PC-3 (cell line): ENCODE data around the gene UBXN11. TPM values are rescaled to one million over a fixed set of nuclear protein-coding genes. Genes with fewer than 3 reads are reported as not detected.

Experiments
- ATAC-seq: fragments of 200-7000 bp; cut with Tn5 transposase; 2 replicates; pipeline ENCODE4 v1.9.1; 2020; ENCODE audit warnings: mild to moderate bottlenecking, moderate library complexity
- BruUV-seq: library from RNA; stranded (reverse); fragments of 400-500 nt; replicated peaks from 2 replicates; lab custom pipeline; 2021; lab: Mats Ljungman, UMichigan
- CTCF ChIA-PET: fragments of 300-600 bp; sonication (Branson Sonifier 250); formaldehyde crosslinking; loops from one replicate; lab custom pipeline; 2022; ENCODE audit warnings: antibody characterized with exemption; lab: Charles Lee
- POLR2A ChIA-PET: fragments of 300-600 bp; sonication (Branson Sonifier 250); formaldehyde crosslinking; loops from one replicate; lab custom pipeline; 2022; ENCODE audit warnings: antibody characterized with exemption; ENCODE audit not compliant: unreplicated experiment; lab: Charles Lee
- DNase-seq: peaks from one replicate; pipeline ENCODE4 v3.0.0-alpha.2; 2015
- H2AFZ ChIP-seq: fragments of 300-600 bp; sonication (generic); 2 replicates; pipeline ENCODE4 v1.6.0; 2016; ENCODE audit warnings: antibody characterized with exemption, low read length
- H3F3A ChIP-seq: fragments of 300-600 bp; sonication (generic); one replicate; pipeline ENCODE4 v1.6.0; 2017; ENCODE audit warnings: antibody characterized with exemption, low read length, control low read depth, mild to moderate bottlenecking; ENCODE audit not compliant: unreplicated experiment
- H3K27ac ChIP-seq: fragments of 300-600 bp; sonication (generic); 2 replicates; pipeline ENCODE4 v1.5.1; 2016; ENCODE audit warnings: mild to moderate bottlenecking, low read length
- H3K27me3 ChIP-seq: fragments of 300-600 bp; sonication (generic); 2 replicates; pipeline ENCODE4 v1.6.1; 2016; ENCODE audit warnings: low read length, mixed read lengths
- H3K36me3 ChIP-seq: fragments of 300-600 bp; sonication (generic); 2 replicates; pipeline ENCODE4 v1.6.1; 2016; ENCODE audit warnings: low read depth, mixed run types, low read length, mixed read lengths
- H3K4me1 ChIP-seq: fragments of 300-600 bp; sonication (generic); 2 replicates; pipeline ENCODE4 v1.5.1; 2016; ENCODE audit warnings: low read length; ENCODE audit not compliant: insufficient read depth
- H3K4me2 ChIP-seq: fragments of 300-600 bp; sonication (generic); 2 replicates; pipeline ENCODE4 v1.6.0; 2016; ENCODE audit warnings: low read length
- H3K4me3 ChIP-seq: fragments of 300-600 bp; sonication (generic); 2 replicates; pipeline ENCODE4 v1.5.1; 2016; ENCODE audit warnings: mild to moderate bottlenecking, low read length, mixed read lengths
- H3K79me2 ChIP-seq: fragments of 300-600 bp; sonication (generic); 2 replicates; pipeline ENCODE4 v1.6.1; 2017; ENCODE audit warnings: low read length, mixed read lengths
- H3K9ac ChIP-seq: fragments of 300-600 bp; sonication (generic); 2 replicates; pipeline ENCODE4 v1.6.0; 2016; ENCODE audit warnings: mild to moderate bottlenecking, low read length
- H3K9me2 ChIP-seq: fragments of 300-600 bp; sonication (generic); replicated peaks from 2 replicates; pipeline ENCODE4 v1.6.1; 2016; ENCODE audit warnings: mixed run types, low read length, mixed read lengths
- H3K9me3 ChIP-seq: fragments of 300-600 bp; sonication (generic); 2 replicates; pipeline ENCODE4 v1.6.1; 2016; ENCODE audit warnings: low read length, mixed read lengths
- H4K20me1 ChIP-seq: fragments of 300-600 bp; sonication (generic); 2 replicates; pipeline ENCODE4 v1.6.1; 2016; ENCODE audit warnings: low read length, mixed read lengths
- EZH2 ChIP-seq: fragments of 300-600 bp; sonication (generic); IDR thresholded peaks from one replicate; pipeline ENCODE4 v1.6.1; 2017; ENCODE audit warnings: antibody characterized with exemption, mild to moderate bottlenecking, low read length; ENCODE audit not compliant: unreplicated experiment
- EZH2phosphoT487 ChIP-seq: fragments of 300-600 bp; sonication (generic); IDR thresholded peaks from 2 replicates; pipeline ENCODE4 v1.6.1; 2018; ENCODE audit warnings: mild to moderate bottlenecking, antibody characterized with exemption, low read length, borderline replicate concordance
- intact Hi-C: fragments of 100-400 bp; cut with micrococcal nuclease; formaldehyde crosslinking; loops from 2 replicates; pipeline ENCODE4 v1.9.0; 2023
- total RNA-seq: library from RNA; depleted of rRNA; stranded (reverse); fragments of >200 nt; gene quantifications from 2 replicates; pipeline ENCODE4 v1.2.3, GENCODE V29; 2014
- TF ChIP-seq, protein P1 (sequence below): fragments of 300-600 bp; sonication (generic); conservative IDR thresholded peaks from 2 replicates; pipeline ENCODE4 v1.5.1; 2017; ENCODE audit warnings: antibody characterized with exemption, low read depth, mild to moderate bottlenecking, low read length

Gene UBXN11
- total RNA-seq, 1 experiment from 2014 or later, result 19.4 TPM

DNA sequence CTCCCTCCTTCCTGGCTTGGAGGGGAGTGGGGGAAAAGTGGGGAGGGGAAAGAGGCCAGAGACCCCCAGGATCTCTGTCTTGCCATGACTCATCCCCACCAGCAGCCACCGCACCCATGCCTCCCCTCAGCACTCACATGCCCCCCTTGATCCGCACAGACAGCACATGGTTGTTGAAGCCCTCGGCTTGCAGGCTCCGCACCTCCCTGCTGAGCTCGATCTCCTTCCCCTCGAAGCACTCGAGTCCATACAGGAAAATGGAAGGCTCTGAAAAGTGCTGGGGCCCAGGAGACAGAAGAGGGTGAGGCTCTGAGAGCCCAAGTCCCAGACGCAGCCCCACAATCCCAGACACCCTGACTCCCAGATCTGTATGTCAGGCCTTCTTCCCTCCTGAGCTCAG lies 22.2 kb upstream of the UBXN11 start:
- Histone ChIP-seq H3K79me2 (no peaks in the 10 kb centered on the region), H3K27ac (no peak overlapping the region), H3K4me3 (no peak overlapping the region), H3K9ac (no peak overlapping the region), H4K20me1 (no peaks in the 10 kb centered on the region), H3K9me3 (no peaks in the 10 kb centered on the region), H3K4me2 (no peak overlapping the region), H3K27me3 (no peaks in the 10 kb centered on the region), H3K36me3 (peaks cover 3% of the 10 kb centered on the region; the same call in 1 of the 2 replicates), H3K9me2 (no peaks in the 10 kb centered on the region), H3K4me1 (no peaks in the 10 kb centered on the region), H2AFZ (no peak overlapping the region), H3F3A (no peaks in the 10 kb centered on the region)
- POLR2A ChIA-PET, result interaction anchor here (0.6 kb wide), 1 partner anchor 227 kb away, joined by 3 read pairs; no protein-coding TSS in a partner anchor
- ATAC-seq (no peak), DNase-seq (no peak)
- intact Hi-C loops, result no loop called here
- BruUV-seq, result no TSS peak
- CTCF ChIA-PET, result no interaction called here
- TF ChIP-seq EZH2phosphoT487, result no peak
- no peak for TF ChIP-seq EZH2
- TF ChIP-seq, protein P1, sequence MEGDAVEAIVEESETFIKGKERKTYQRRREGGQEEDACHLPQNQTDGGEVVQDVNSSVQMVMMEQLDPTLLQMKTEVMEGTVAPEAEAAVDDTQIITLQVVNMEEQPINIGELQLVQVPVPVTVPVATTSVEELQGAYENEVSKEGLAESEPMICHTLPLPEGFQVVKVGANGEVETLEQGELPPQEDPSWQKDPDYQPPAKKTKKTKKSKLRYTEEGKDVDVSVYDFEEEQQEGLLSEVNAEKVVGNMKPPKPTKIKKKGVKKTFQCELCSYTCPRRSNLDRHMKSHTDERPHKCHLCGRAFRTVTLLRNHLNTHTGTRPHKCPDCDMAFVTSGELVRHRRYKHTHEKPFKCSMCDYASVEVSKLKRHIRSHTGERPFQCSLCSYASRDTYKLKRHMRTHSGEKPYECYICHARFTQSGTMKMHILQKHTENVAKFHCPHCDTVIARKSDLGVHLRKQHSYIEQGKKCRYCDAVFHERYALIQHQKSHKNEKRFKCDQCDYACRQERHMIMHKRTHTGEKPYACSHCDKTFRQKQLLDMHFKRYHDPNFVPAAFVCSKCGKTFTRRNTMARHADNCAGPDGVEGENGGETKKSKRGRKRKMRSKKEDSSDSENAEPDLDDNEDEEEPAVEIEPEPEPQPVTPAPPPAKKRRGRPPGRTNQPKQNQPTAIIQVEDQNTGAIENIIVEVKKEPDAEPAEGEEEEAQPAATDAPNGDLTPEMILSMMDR, result no peak

DNA sequence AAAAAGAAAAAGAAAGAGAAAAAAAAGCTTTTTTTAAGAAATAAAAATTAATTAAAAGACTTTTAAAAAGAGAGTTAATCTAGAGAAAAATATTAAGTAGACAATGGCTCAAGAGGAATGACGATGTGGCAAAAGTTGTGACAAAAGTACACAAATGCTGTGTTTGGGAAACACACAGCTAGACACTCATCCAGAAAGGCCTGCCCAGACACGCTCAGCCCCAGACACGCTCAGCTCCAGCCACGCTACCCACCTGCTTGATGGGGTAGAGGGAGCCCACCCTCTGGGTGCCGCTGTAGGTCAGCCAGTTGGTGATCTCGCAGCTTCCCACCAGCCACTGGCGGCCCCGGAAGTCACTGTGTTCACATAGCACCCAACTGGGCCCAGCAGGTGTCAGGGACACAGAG lies 21.5 kb upstream of the UBXN11 start:
- Histone ChIP-seq H3K9me3 (no peaks in the 10 kb centered on the region), H2AFZ (no peak overlapping the region), H4K20me1 (no peaks in the 10 kb centered on the region), H3F3A (no peaks in the 10 kb centered on the region), H3K4me2 (no peak overlapping the region), H3K36me3 (peaks cover 3% of the 10 kb centered on the region; the same call in 1 of the 2 replicates), H3K9ac (no peak overlapping the region), H3K79me2 (no peaks in the 10 kb centered on the region), H3K4me3 (no peak overlapping the region), H3K4me1 (no peaks in the 10 kb centered on the region), H3K27ac (no peak overlapping the region), H3K9me2 (no peaks in the 10 kb centered on the region), H3K27me3 (no peaks in the 10 kb centered on the region)
- ChIA-PET CTCF (no interaction called here), POLR2A (interaction anchor here (0.6 kb wide), 1 partner anchor 226 kb away, joined by 3 read pairs; no protein-coding TSS in a partner anchor)
- TF ChIP-seq EZH2phosphoT487 (no peak), EZH2 (no peak)
- TF ChIP-seq, protein P1, result no peak
- BruUV-seq, result no TSS peak
- ATAC-seq, result no peak
- intact Hi-C loops, result no loop called here
- DNase-seq, result no peak

DNA sequence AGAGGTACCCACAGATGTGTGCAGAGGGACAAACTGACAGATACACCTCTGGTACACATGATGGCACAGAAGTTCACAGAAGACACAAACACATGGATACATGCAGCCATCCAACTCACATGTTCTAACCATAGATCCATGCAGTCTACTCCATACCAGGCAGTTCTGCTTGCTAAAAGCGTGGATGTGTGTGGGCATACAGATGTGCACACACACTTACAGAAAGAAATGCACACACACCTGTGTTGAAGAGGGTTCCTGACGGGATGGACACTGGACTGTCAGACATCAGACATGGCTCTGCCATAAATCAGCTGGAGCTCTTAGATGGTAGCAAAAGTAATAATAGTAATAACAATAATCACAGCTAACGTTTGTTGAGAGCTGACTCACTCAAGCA lies 18.1 kb upstream of the UBXN11 start:
- Histone ChIP-seq H3K4me3 (no peak overlapping the region), H3K27me3 (no peaks in the 10 kb centered on the region), H3K4me2 (no peak overlapping the region), H3F3A (no peaks in the 10 kb centered on the region), H3K79me2 (no peaks in the 10 kb centered on the region), H3K9me3 (no peaks in the 10 kb centered on the region), H2AFZ (no peak overlapping the region), H4K20me1 (no peaks in the 10 kb centered on the region), H3K36me3 (no peaks in the 10 kb centered on the region), H3K27ac (no peak overlapping the region), H3K4me1 (no peaks in the 10 kb centered on the region), H3K9me2 (no peaks in the 10 kb centered on the region), H3K9ac (no peak overlapping the region)
- TF ChIP-seq, protein P1, result no peak
- no peak for TF ChIP-seq EZH2phosphoT487
- TF ChIP-seq EZH2, result no peak
- DNase-seq (no peak), ATAC-seq (no peak)
- ChIA-PET POLR2A (no interaction called here), CTCF (no interaction called here)
- no TSS peak for BruUV-seq
- intact Hi-C loops, result loop anchor here (5.0 kb wide), 1 partner anchor 92 kb away; the partner anchor contains the start of gene CEP85
